ENCODE results near the gene GJB3.
"Not testable (repeated sequence)": the region's sequence is repeated elsewhere in the genome, so short reads cannot be mapped to it uniquely, and the experiment has no call there.

The GJB3 gene

GRCh38 chr1:34803770-34804169 is 22.8 kb downstream of the GJB3 start:
- Histone ChIP-seq H3K9me2 (replicated peaks; ENCODE audit: control insufficient read depth, low read length) (no peaks in the 10 kb centered on the region), H3K4me1 (ENCODE audit: control insufficient read depth, low read length) (no peaks in the 10 kb centered on the region), H3K4me2 (ENCODE audit: low read length) (no peak overlapping the region), H3F3A (ENCODE audit: control insufficient read depth, insufficient read depth) (no peaks in the 10 kb centered on the region), H4K20me1 (ENCODE audit: control insufficient read depth, insufficient read depth, low read depth, low read length) (no peaks in the 10 kb centered on the region), H3K9me3 (ENCODE audit: control insufficient read depth, insufficient read depth, low read length) (no peaks in the 10 kb centered on the region), H3K27ac (ENCODE audit: low read depth, low read length) (no peak overlapping the region), H3K27me3 (ENCODE audit: control insufficient read depth, low read length) (no peaks in the 10 kb centered on the region), H3K79me2 (ENCODE audit: control insufficient read depth, low read length) (no peaks in the 10 kb centered on the region), H3K36me3 (ENCODE audit: control insufficient read depth, low read length) (no peaks in the 10 kb centered on the region), H3K4me3 (ENCODE audit: low read length) (no peak overlapping the region)
- TF ChIP-seq EZH2phosphoT487 (IDR thresholded peaks at IDR 0.05; ENCODE audit: borderline replicate concordance, low read length) (no peak), CTCF (IDR thresholded peaks at IDR 0.05; ENCODE audit: low read depth, low read length, poor library complexity, severe bottlenecking) (no peak)

GRCh38 chr1:34806396-34806795 is 25.4 kb downstream of the GJB3 start:
- no peak overlapping the region for H3K27ac ChIP-seq (ENCODE audit: low read depth, low read length)
- H3K4me1 ChIP-seq (ENCODE audit: control insufficient read depth, low read length) = no peaks in the 10 kb centered on the region
- H3K36me3 ChIP-seq (ENCODE audit: control insufficient read depth, low read length) = no peaks in the 10 kb centered on the region
- H3K9me2 ChIP-seq (replicated peaks; ENCODE audit: control insufficient read depth, low read length) = no peaks in the 10 kb centered on the region
- no peak overlapping the region for H3K4me3 ChIP-seq (ENCODE audit: low read length)
- H3K9me3 ChIP-seq (ENCODE audit: control insufficient read depth, insufficient read depth, low read length) = no peaks in the 10 kb centered on the region
- H3K4me2 ChIP-seq (ENCODE audit: low read length) = no peak overlapping the region
- H4K20me1 ChIP-seq (ENCODE audit: control insufficient read depth, insufficient read depth, low read depth, low read length) = no peaks in the 10 kb centered on the region
- H3K27me3 ChIP-seq (ENCODE audit: control insufficient read depth, low read length) = no peaks in the 10 kb centered on the region
- no peaks in the 10 kb centered on the region for H3K79me2 ChIP-seq (ENCODE audit: control insufficient read depth, low read length)
- no peak for TF ChIP-seq EZH2phosphoT487 (IDR thresholded peaks at IDR 0.05; ENCODE audit: borderline replicate concordance, low read length)
- TF ChIP-seq CTCF (IDR thresholded peaks at IDR 0.05; ENCODE audit: low read depth, low read length, poor library complexity, severe bottlenecking) = no peak
- no peaks in the 10 kb centered on the region for H3F3A ChIP-seq (ENCODE audit: control insufficient read depth, insufficient read depth)

GRCh38 chr1:34808051-34808810 is 27.2 kb downstream of the GJB3 start:
- no peaks in the 10 kb centered on the region for H3K79me2 ChIP-seq (ENCODE audit: control insufficient read depth, low read length)

GRCh38 chr1:34810781-34811180 is 29.8 kb downstream of the GJB3 start:
- not testable (repeated sequence) for H3K27ac ChIP-seq (ENCODE audit: low read depth, low read length); H3K36me3 ChIP-seq (ENCODE audit: control insufficient read depth, low read length); H3K4me1 ChIP-seq (ENCODE audit: control insufficient read depth, low read length); H3F3A ChIP-seq (ENCODE audit: control insufficient read depth, insufficient read depth); H4K20me1 ChIP-seq (ENCODE audit: control insufficient read depth, insufficient read depth, low read depth, low read length); H3K4me3 ChIP-seq (ENCODE audit: low read length); H3K79me2 ChIP-seq (ENCODE audit: control insufficient read depth, low read length); H3K9me2 ChIP-seq (replicated peaks; ENCODE audit: control insufficient read depth, low read length); H3K4me2 ChIP-seq (ENCODE audit: low read length); H3K27me3 ChIP-seq (ENCODE audit: control insufficient read depth, low read length); H3K9me3 ChIP-seq (ENCODE audit: control insufficient read depth, insufficient read depth, low read length)

More at GRCh38 chr1:34808051-34808810, 27.2 kb downstream of the GJB3 start:
- no peaks in the 10 kb centered on the region for H3K36me3 ChIP-seq (ENCODE audit: control insufficient read depth, low read length)
- no peaks in the 10 kb centered on the region for H3K4me1 ChIP-seq (ENCODE audit: control insufficient read depth, low read length)
- no peak overlapping the region for H3K27ac ChIP-seq (ENCODE audit: low read depth, low read length)
- H3K4me2 ChIP-seq (ENCODE audit: low read length) = no peak overlapping the region
- H3K4me3 ChIP-seq (ENCODE audit: low read length) = no peak overlapping the region
- TF ChIP-seq CTCF (IDR thresholded peaks at IDR 0.05; ENCODE audit: low read depth, low read length, poor library complexity, severe bottlenecking) (no peak), EZH2phosphoT487 (IDR thresholded peaks at IDR 0.05; ENCODE audit: borderline replicate concordance, low read length) (no peak)
- H4K20me1 ChIP-seq (ENCODE audit: control insufficient read depth, insufficient read depth, low read depth, low read length) = no peaks in the 10 kb centered on the region
- H3K9me3 ChIP-seq (ENCODE audit: control insufficient read depth, insufficient read depth, low read length) = no peaks in the 10 kb centered on the region
- H3F3A ChIP-seq (ENCODE audit: control insufficient read depth, insufficient read depth) = no peaks in the 10 kb centered on the region
- no peaks in the 10 kb centered on the region for H3K9me2 ChIP-seq (replicated peaks; ENCODE audit: control insufficient read depth, low read length)
- H3K27me3 ChIP-seq (ENCODE audit: control insufficient read depth, low read length) = no peaks in the 10 kb centered on the region
